Activated naive CD8-positive, alpha-beta T cell (primary cell): ENCODE measurements around the gene PPP1R9A.

ENCODE experiments used
- H3K27ac Mint-ChIP-seq: one replicate; pipeline ENCODE4 v1.8.0; 2021; ENCODE audit warnings: mixed read lengths
- H3K27me3 Mint-ChIP-seq: one replicate; pipeline ENCODE4 v1.8.0; 2021; ENCODE audit warnings: mixed read lengths
- H3K36me3 Mint-ChIP-seq: one replicate; pipeline ENCODE4 v1.8.0; 2021; ENCODE audit warnings: mixed read lengths
- H3K4me1 Mint-ChIP-seq: one replicate; pipeline ENCODE4 v1.8.0; 2021; ENCODE audit warnings: low read depth, mixed read lengths
- H3K4me3 Mint-ChIP-seq: one replicate; pipeline ENCODE4 v1.8.0; 2021; ENCODE audit warnings: mild to moderate bottlenecking, mixed read lengths
- H3K9me3 Mint-ChIP-seq: one replicate; pipeline ENCODE4 v1.8.0; 2021; ENCODE audit warnings: low read depth, mixed read lengths

Gene PPP1R9A

DNA sequence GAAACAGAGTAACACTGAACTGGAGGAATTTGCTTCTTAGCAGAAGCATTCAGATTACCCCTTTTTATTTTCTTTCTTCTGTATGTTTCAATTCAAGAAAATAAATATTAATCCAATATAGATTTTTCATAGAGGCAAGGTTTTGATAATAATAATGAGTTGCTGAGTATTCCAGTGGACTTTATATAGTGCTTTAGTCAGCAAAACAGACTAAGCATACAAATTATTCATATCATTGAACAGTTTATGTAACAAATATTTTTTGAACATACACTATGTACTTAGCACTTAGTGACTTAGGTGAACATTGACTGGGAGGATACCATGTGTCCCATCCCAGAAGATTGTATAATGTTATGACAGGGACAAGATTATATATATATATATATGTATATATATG, 32.0 kb downstream of the PPP1R9A start:
- H3K27ac Mint-ChIP-seq, result no peak overlapping the region
- H3K27me3 Mint-ChIP-seq, result no peaks in the 10 kb centered on the region
- H3K36me3 Mint-ChIP-seq, result no peaks in the 10 kb centered on the region
- no peak overlapping the region for H3K4me3 Mint-ChIP-seq
- H3K9me3 Mint-ChIP-seq, result no peaks in the 10 kb centered on the region
- no peaks in the 10 kb centered on the region for H3K4me1 Mint-ChIP-seq

DNA sequence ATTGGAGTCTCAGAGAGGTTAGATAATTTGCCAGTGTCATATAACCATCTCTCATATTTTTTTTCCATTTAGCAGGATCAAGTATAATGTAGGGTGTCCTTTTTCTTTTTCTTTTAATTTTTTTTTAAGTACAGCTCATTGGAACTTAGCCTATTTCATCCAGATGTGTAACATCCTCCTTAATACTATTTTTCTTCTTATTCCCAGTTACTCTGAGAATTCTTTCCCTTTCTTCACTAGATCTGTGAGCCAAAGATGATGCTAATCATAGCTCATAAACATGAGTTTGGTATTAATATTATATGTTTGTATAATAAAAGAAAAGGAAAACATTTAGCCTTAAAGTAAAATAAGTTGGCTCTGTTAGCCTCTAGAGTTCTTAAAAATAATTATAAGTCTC, 32.8 kb downstream of the PPP1R9A start:
- Mint-ChIP-seq H3K4me3 (no peak overlapping the region), H3K4me1 (no peaks in the 10 kb centered on the region), H3K27ac (no peak overlapping the region), H3K36me3 (no peaks in the 10 kb centered on the region), H3K9me3 (no peaks in the 10 kb centered on the region), H3K27me3 (no peaks in the 10 kb centered on the region)

DNA sequence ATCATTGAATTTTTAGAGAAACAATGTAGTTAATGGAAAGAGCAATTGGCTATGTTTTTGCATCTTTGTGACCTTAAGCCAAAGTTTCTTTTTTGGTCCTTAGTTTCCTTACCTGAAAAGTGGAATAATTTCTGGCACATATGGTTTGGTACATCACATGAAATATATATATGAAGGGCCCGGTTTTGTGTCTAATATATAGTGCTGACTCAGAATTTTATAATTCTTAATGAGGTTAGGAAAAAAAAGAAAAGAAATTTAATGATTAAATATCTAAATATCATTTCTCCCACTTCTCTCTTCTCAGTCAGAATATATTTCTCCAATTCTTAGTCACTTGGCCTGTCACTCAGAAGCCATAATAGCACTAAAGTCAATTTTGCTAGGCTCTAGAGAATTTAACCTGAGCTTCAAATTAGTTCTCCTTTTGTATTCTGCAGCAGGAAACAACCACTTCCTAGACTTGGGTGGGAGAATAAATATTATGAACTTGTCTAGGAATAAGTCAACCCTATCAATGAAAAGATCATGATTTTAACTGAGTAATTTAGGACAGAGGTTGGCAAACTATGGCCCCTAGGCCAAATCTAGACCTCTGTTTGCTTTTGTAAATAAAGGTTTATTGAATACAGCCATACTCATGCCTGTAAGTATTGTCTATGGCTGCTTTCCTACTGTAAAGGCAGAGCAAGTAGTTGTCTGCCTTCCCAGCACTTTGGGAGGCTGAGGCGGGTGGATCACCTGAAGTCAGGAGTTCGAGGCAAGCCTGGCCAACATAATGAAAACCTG, 34.6 kb downstream of the PPP1R9A start:
- Mint-ChIP-seq H3K27ac (no peak overlapping the region), H3K9me3 (no peaks in the 10 kb centered on the region), H3K27me3 (no peaks in the 10 kb centered on the region), H3K4me3 (no peak overlapping the region), H3K36me3 (no peaks in the 10 kb centered on the region), H3K4me1 (no peaks in the 10 kb centered on the region)

DNA sequence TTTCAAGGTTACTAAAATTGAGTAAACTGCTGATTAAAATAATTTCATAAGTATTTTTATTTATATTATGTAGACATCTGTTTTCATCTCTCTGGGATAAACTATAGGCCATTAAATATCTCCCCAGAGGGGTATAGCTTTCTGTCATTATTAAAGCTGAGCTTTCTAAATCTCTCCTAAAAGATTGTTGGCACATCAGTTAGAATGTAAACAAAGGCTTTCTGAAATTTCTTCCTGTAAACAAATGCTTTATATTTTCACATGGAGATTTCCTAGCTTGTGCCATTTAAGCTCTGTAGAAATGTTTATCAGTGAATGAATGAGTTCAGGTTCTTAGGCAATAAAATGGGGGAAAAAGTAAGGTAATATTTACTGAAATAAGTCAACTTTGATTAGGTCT, 35.7 kb downstream of the PPP1R9A start:
- H3K9me3 Mint-ChIP-seq, result no peaks in the 10 kb centered on the region

DNA sequence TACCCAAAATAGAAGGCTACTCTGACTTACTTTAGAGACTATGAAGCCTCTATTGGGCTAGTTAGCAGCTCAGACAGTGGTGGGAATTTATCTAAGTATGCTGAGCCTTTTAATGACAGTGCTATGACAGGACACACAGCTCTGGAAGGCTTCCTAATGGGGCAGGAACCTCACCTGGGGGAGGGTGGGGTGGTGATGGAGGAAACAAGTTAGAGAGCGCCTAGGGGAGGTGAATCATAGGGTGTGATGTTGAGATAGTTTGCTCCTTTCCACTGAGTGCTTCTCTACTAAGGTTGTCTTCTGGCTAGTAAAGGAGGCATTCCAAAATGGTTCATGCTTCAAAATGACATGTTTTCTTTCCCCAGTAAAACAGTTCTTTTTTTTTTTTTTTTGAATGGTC, 42.1 kb downstream of the PPP1R9A start:
- H3K27me3 Mint-ChIP-seq, result no peaks in the 10 kb centered on the region
- H3K27ac Mint-ChIP-seq, result no peak overlapping the region
- H3K4me1 Mint-ChIP-seq, result no peaks in the 10 kb centered on the region
- H3K36me3 Mint-ChIP-seq, result no peaks in the 10 kb centered on the region
- no peaks in the 10 kb centered on the region for H3K9me3 Mint-ChIP-seq
- no peak overlapping the region for H3K4me3 Mint-ChIP-seq

More for the DNA sequence above, 35.7 kb downstream of the PPP1R9A start:
- no peaks in the 10 kb centered on the region for H3K36me3 Mint-ChIP-seq
- H3K27ac Mint-ChIP-seq, result no peak overlapping the region
- no peaks in the 10 kb centered on the region for H3K27me3 Mint-ChIP-seq
- no peak overlapping the region for H3K4me3 Mint-ChIP-seq
- H3K4me1 Mint-ChIP-seq, result no peaks in the 10 kb centered on the region

DNA sequence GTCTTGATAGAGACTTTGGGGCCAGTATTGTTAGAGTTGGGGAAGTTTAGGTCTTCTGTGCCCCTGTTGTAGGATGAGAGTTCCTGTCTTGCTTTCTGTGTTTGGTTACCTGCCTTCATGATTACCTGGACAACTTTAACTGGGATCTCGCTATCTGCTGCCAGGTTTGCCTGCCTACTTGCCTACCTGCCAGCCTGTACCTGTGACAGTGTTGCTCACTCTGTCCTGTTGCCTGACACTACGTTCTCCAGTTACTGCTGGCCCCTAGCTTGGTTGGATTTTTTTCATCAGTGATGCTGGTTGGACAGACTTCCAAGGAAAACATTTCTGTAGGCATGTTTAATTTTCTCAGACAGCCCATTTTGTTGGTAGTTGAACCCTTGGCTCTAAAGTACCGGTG, 48.4 kb downstream of the PPP1R9A start:
- Mint-ChIP-seq H3K27ac (no peak overlapping the region), H3K9me3 (no peaks in the 10 kb centered on the region), H3K4me1 (no peaks in the 10 kb centered on the region), H3K36me3 (no peaks in the 10 kb centered on the region), H3K4me3 (no peak overlapping the region), H3K27me3 (no peaks in the 10 kb centered on the region)

DNA sequence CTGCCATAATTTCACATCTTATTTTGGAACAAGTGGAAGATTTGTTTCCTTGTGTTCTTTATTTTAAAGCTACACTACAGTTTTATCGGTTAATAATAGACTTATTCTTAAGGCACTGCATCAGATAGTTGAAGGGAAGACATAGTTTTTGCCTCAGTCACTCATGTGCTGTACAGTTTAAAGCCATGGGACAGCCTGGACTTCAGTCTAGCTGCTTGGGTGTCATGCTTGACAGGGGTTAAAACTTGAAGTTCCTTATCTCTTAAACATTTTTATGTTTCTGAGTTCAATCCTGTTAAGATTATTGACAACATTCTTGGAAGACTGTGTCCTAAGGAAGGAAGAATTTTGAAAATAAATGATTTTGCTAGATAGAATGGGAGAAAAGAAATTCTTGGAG, 49.7 kb downstream of the PPP1R9A start:
- Mint-ChIP-seq H3K27ac (no peak overlapping the region), H3K4me1 (no peaks in the 10 kb centered on the region)

DNA sequence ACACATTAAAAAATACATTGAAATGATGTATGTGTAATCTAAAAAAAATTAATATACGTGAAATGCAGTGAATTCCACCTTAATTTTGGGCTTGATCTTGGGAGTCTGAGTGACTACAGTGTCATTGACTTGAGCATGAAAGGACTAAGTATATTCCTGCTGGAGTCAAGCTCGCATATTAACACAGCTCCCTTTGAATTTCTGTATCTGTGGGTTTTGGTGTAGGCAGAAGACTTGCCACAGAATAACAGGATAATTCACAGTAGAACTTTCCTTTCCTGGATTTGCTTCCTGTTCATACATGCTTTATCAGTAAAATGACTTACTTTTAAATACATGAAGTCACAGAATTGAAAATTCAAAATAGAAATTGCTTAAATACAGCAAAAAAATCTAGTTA, 55.3 kb downstream of the PPP1R9A start:
- Mint-ChIP-seq H3K4me1 (no peaks in the 10 kb centered on the region), H3K27me3 (no peaks in the 10 kb centered on the region), H3K4me3 (no peak overlapping the region), H3K27ac (no peak overlapping the region), H3K9me3 (peaks cover 12% of the 10 kb centered on the region), H3K36me3 (no peaks in the 10 kb centered on the region)

More for the DNA sequence above, 49.7 kb downstream of the PPP1R9A start:
- H3K9me3 Mint-ChIP-seq, result no peaks in the 10 kb centered on the region
- no peaks in the 10 kb centered on the region for H3K36me3 Mint-ChIP-seq
- H3K27me3 Mint-ChIP-seq, result no peaks in the 10 kb centered on the region
- no peak overlapping the region for H3K4me3 Mint-ChIP-seq

DNA sequence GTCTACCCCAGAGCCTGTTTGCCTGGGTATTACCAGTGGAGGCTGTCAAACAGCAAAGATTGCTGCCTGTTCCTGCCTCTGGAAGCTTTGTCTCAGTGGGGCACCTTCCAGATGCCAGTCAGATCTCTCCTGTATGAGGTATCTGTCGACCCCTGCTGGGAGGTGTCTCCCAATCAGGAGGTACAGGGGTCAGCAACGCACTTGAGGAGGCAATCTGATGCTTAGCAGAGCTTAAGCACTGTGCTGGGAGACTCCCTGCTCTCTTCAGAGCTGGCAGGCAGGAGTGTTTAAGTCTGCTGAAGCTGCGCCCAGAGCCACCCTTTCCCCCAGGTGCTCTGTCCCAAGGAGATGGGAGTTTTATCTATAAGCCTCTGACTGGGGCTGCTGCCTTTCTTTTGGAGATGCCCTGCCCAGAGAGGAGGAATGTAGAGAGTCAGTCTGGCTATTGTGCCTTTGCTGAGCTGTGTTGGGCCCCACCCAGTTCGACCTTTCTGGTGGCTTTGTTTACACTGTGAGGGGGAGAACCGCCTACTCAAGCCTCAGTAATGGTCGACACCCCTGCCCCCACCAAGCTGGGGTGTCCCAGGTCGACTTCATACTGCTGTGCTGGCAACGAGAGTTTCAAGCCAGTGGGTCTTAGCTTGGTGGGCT, 62.2 kb downstream of the PPP1R9A start:
- Mint-ChIP-seq H3K27ac (no peak overlapping the region), H3K9me3 (peaks cover 10% of the 10 kb centered on the region), H3K27me3 (no peaks in the 10 kb centered on the region), H3K4me1 (no peaks in the 10 kb centered on the region), H3K4me3 (no peak overlapping the region), H3K36me3 (no peaks in the 10 kb centered on the region)

DNA sequence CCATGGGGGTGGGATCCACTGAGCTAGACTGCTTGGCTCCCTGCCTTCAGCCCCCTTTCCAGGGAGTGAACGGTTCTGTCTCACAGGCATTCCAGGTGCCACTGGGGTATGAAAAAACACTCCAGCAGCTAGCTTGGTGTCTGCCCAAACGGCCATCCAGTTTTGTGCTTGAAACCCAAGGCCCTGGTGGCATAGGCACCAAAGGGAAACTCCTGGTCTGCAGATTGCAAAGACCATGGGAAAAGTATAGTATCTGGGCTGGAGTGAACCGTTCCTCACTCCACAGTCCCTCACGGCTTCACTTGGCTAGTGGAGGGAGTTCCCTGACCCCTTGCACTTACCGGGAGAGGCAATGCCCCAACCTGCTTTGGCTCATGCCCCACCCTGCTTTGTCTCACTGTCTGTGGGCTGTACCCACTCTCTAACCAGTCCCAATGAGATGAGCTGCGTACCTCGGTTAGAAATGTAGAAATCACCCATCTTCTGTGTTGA, 62.7 kb downstream of the PPP1R9A start:
- Mint-ChIP-seq H3K4me3 (no peak overlapping the region), H3K36me3 (no peaks in the 10 kb centered on the region), H3K9me3 (peaks cover 6% of the 10 kb centered on the region), H3K27me3 (no peaks in the 10 kb centered on the region), H3K4me1 (no peaks in the 10 kb centered on the region), H3K27ac (no peak overlapping the region)

DNA sequence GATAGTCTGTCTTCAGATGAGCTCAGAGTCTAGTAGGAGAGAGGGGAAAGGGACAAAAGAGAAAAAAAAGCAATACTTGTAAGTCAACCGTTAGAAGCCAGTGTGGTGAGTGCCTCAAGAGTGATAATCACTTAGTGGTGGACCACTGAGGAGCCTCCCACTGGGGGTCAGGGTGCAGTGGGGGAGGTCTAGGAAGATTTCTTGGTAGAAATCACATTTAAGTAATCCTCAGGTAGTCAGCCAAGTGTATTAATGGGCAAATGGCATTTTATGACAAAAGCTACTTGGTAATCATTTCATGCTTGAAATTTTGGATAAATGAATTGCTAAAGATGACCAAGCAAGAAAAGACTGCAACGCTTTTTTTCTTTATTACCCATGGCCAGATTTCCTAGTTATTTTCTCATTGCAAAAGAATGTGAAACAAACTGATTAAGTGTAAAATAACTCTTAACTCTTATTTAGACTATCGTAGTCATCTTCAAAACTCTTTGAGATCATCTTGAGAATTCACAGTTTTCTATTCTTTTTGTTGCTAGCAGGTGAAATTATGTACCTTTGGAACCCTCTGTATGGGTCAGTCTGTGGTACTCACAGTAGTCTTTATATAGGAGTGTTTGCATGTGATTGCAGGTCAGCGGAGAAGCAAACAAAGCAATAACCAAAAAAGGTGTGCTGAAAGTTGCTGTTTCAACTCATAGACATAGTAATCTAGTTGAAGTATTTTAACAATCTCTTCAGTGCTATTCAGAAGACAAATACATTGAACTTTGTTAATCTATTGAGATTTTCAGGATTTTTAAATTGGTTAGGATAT, 63.9 kb downstream of the PPP1R9A start:
- Mint-ChIP-seq H3K36me3 (no peaks in the 10 kb centered on the region), H3K9me3 (peaks cover under 1% of the 10 kb centered on the region), H3K27ac (no peak overlapping the region), H3K27me3 (no peaks in the 10 kb centered on the region), H3K4me3 (no peak overlapping the region), H3K4me1 (no peaks in the 10 kb centered on the region)

DNA sequence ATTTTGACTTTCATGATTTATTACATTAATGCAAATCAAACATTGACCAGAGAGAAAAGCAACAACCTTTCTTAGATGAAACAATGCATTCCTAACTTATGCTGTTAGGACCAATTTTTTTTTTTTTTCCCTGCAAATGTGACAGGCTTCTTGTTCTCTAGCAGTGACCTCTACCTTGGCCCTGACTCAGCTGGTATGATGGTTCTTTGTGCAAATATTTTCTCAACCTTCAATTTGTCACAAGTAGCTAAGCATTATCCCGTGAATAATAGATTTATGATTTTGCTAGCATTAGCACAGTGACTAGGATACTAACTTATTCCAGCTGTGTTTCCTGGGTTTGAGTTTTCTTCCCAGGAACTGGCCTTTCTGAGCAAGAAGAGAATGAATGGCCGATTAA, 64.9 kb downstream of the PPP1R9A start:
- H3K27me3 Mint-ChIP-seq, result no peaks in the 10 kb centered on the region
- no peaks in the 10 kb centered on the region for H3K4me1 Mint-ChIP-seq
- no peak overlapping the region for H3K4me3 Mint-ChIP-seq
- no peak overlapping the region for H3K27ac Mint-ChIP-seq
- no peaks in the 10 kb centered on the region for H3K36me3 Mint-ChIP-seq
- H3K9me3 Mint-ChIP-seq, result no peaks in the 10 kb centered on the region

DNA sequence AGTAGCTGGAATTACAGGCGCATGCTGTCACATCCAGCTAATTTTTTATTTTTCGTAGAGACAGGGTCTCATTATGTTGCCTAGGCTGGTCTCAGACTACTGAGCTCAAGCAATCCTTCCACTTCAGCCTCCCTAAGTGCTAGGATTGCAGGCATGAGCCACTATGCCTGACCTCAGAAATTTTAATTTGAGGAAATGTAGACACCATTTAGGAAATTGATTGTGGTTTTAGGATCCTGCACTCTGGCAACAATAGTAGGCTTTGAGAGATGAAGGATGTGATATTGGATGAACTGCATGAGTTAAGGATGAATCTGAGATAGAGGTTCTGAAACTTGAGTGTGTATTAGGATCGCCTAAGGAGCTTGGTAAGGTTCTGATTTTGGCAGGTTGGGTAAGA, 66.5 kb downstream of the PPP1R9A start:
- Mint-ChIP-seq H3K36me3 (no peaks in the 10 kb centered on the region), H3K27ac (no peak overlapping the region), H3K27me3 (no peaks in the 10 kb centered on the region), H3K4me1 (no peaks in the 10 kb centered on the region), H3K9me3 (no peaks in the 10 kb centered on the region), H3K4me3 (no peak overlapping the region)

DNA sequence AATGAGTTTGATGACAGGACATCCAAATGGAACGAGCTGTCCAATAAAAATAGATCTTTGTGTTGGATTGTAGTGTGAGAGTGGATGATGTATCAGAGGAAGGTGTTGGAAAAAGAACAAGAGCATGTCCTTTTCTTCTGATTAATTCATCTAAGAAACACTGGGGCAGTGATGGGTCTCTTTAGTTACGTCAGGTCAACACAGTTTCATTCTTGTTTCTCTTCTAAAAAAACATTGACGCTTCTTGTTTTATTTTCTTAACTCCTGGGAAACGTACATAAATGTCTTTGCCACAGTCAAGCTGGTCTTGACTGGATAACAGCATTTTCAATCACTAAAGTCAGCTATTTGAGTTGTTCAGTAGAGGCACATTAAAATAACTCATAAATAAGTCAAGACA, 67.0 kb downstream of the PPP1R9A start:
- H3K4me3 Mint-ChIP-seq, result no peak overlapping the region
- no peaks in the 10 kb centered on the region for H3K9me3 Mint-ChIP-seq
- H3K36me3 Mint-ChIP-seq, result no peaks in the 10 kb centered on the region
- no peaks in the 10 kb centered on the region for H3K4me1 Mint-ChIP-seq
- no peaks in the 10 kb centered on the region for H3K27me3 Mint-ChIP-seq
- H3K27ac Mint-ChIP-seq, result no peak overlapping the region

DNA sequence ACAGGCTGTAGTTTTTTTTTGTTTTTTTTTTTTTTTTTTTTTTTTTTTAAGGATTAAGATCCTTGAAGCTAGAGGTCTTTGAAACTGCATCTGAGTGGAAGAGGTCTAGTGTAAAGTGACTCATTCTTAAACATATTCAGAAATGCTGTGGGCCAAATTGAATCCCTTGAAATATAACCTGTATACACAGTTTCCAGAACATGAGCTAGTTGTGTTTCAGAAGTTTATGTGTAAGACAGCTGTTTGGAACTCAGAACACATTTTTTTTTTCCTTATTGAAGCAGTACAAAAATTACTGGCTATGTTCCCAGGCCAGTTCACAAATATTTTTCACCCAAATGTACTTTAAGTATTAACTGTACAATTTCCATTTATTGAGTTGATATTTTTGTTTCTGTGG, 67.9 kb downstream of the PPP1R9A start:
- Mint-ChIP-seq H3K36me3 (no peaks in the 10 kb centered on the region), H3K4me3 (no peak overlapping the region), H3K27ac (no peak overlapping the region), H3K4me1 (no peaks in the 10 kb centered on the region), H3K9me3 (no peaks in the 10 kb centered on the region), H3K27me3 (no peaks in the 10 kb centered on the region)
